HG02885 (cell line): ENCODE measurements around the gene FBLN7.

ENCODE experiments used
- ATAC-seq: cut with Tn5 transposase; IDR thresholded peaks from one replicate; pipeline ENCODE4 v1.9.1; 2021; ENCODE audit warnings: mild to moderate bottlenecking; ENCODE audit not compliant: unreplicated experiment, poor library complexity

FBLN7 gene

GRCh38 chr2:112140205-112140802, 2.1 kb downstream of the FBLN7 start:
- ATAC-seq: no peak

DNA sequence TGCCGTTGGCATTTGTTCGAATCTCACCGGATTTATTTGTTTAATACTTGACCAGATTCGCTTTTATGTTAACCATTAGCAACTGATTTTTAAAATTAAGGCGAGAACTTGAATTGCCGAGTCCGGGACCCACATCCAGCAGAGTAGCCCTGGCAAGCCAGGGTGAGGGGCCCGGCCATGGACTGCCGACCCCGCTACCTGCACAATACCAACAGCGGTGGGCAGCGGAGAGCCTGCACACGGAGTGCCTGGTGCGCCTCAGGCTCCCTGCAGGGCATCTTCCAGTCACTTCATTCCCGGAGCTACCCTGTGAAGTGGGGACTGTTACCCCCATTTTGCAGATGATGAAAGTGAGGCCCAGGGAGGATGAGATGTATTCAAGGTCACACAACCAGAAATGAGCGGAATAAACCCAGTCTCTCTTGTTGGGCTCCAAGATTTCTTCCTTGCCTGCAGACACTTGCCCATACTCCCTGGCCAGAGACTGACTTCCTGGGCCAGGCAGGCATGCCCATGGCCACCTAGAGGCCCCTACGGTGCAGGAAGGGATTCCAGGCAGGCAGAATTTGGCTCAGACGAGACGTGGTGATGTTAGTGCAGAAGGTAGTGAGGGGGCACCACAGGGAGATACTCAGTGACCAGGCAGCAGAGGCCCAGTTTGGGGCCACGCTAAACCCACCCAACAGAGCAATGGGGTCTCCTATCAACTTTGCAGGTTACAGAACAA, 2.9 kb downstream of the FBLN7 start:
- ATAC-seq: no peak

DNA sequence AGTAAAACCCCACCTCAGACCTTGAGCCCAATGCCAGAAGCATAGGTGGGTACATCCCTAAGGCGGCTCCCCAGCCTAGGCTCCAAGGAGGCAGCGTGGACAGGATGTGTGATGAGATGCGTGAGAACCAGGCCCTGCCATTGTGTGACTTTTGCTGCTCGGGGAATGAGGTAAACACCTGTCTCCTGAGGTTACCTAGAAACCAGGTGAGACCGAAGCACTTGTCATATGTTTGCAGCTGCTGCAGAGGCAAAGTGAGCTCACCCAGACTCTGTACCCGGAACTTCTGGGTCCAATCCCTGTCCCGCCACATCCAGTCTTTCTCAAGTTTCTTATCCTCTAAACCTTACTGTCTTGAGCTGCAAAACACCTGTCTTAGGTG, 3.4 kb downstream of the FBLN7 start:
- no peak for ATAC-seq

GRCh38 chr2:112142525-112143078, 4.4 kb downstream of the FBLN7 start:
- no peak for ATAC-seq

GRCh38 chr2:112143150-112143549, 5.0 kb downstream of the FBLN7 start:
- no peak for ATAC-seq

DNA sequence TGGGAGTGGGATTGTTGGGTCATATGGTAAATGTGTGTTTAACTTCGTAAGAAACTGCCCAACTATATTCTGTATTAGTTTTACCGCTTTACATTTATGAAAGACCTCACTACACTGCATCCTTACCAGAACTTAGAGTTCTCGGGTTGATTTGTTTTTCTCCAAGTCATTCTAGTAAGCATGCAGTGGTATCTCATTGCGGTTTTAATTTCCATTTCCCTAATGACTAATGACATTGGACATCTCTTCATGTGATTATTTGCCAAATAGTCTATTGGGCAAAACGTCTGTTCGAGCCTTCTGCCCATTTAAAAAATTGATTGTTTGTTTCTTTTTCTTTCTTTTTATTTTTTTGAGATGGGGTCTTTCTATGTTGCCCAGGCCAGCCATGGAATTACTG, 6.8 kb downstream of the FBLN7 start:
- no peak for ATAC-seq

DNA sequence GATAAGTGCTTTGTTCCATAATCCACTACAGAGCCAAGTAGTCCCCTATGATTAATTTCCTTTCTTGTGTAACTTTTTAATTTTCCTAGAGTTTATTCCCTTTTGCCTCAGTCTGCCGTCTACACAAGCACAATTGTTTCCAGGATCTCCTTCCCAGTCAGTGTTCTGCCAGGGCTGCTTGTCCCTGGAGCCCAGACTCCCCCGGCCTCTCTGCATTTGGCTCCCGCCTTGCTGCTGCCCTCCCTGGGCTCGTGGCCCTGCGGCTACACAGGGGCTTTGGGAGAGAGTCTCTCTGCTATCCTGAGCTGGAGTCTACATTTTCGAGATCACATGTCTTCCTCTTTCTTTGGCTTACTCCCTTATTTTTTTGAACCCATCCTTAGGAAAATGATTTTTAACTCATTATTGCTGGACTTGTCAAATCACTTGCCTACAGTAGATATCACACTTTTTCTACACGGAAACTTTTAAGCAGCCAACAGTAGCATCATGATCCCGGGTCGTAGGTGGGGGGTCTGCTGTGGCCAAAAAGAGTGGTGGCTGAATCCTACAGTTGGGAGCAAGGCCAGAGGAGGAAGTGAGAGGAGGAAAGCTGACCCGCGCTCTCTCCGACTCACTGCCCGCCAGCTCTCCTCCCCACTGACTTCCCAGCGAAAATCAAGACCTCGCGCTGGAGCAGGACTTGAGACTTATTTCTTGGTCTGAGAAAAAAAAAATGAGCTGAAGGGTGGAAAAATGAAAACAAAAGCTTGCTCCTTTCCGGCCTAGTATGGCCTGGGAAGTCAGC, 9.4 kb downstream of the FBLN7 start:
- ATAC-seq: no peak

DNA sequence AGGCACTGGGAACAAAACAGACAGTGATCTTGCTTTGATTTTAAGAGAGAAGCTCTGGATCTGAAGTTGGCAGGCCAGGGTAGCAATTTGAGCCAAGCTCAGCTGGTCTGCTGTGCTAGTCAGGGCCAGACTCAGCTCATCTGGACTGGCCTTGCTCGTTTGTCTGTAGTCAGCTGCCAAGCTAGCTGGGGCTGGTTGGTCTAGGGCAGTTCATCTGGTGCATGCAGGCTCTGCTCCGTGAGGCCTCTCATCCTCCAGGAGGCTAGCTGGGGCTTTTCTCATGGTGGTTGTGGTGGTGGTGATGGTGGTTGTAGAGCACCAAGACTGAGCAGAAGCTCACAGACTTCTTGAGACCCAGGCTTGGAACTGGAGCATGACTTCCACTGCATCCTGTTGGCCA, 10.3 kb downstream of the FBLN7 start:
- ATAC-seq: no peak

DNA sequence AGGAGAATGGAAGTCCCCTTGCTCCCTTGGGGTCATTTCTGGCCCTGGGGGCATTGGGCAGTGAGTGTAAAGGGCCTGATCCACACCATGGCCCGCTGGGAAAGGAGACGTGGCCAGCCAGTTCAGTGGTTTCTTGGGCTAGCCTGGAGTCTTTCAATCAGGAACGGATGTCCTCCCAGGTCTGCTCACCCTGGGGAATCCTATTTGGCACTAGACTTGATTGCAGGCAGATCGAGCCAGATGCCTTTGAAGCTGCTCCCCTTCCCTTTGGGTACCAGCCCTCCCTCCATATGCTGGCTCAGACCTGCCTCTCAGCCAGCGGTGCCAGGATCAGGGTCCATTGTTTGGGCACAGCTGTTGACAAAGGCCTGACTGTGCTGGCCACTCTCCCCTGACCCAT, 11.0 kb downstream of the FBLN7 start:
- no peak for ATAC-seq

DNA sequence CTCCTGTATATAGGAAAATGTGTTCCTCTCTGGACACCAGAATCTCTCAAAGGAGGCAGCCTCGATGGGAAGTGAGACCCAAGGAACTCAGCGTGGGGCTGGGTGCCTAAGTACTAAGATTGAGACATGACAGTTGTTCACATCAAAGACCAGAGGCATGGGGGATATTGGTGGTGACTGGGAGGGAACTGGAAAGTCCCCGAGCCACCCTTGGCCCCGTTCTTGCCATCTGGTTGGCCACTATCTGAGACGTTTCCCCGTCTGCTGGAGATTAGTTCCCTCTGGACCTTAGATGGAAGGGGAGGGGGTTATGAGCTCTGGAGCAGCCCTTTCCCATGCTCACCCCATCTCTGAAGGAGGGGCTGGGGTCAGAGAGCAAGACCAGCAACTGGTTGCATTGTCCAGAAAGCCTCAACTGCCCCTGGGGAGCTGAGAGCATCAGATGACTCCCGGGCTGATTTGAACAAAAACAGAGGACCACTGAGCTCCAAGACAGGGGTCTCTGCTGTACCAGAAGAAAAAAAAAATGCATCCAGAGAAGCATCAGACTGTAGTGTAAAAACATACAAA, 11.8 kb downstream of the FBLN7 start:
- ATAC-seq: no peak

GRCh38 chr2:112150447-112150846, 12.3 kb downstream of the FBLN7 start:
- ATAC-seq: no peak

DNA sequence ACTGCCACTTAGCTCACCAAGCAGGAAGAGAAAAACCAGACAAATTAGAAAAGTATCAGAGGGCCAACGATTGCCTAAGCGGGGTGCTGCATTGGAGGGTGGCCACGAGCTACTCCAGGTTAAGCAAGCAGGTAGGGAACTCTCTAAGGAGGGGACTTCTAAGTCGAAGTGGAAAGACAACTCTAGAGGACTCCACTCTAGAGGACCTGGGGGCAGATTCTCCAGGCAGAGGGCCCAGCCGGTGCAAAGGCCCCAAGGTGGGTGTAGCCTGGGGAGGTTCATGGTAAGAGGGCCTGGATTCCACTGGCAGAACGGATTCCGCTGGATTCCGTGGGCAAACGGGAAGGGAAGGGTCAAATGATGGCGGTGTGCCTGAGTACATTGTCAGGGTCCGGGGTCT, 12.7 kb downstream of the FBLN7 start:
- no peak for ATAC-seq

GRCh38 chr2:112151271-112151670, 13.1 kb downstream of the FBLN7 start:
- ATAC-seq: no peak

GRCh38 chr2:112151701-112152440, 13.7 kb downstream of the FBLN7 start:
- ATAC-seq: no peak

GRCh38 chr2:112152476-112153178, 14.4 kb downstream of the FBLN7 start:
- no peak for ATAC-seq

- ATAC-seq: no peak
Measured at GRCh38 chr2:112153179-112153490, 14.9 kb downstream of the FBLN7 start.

- no peak for ATAC-seq
Measured at GRCh38 chr2:112153501-112153900, 15.3 kb downstream of the FBLN7 start.

GRCh38 chr2:112154246-112155117, 16.3 kb downstream of the FBLN7 start:
- ATAC-seq: no peak
